ENCODE results near the gene KCNAB1.

KCNAB1 gene

DNA sequence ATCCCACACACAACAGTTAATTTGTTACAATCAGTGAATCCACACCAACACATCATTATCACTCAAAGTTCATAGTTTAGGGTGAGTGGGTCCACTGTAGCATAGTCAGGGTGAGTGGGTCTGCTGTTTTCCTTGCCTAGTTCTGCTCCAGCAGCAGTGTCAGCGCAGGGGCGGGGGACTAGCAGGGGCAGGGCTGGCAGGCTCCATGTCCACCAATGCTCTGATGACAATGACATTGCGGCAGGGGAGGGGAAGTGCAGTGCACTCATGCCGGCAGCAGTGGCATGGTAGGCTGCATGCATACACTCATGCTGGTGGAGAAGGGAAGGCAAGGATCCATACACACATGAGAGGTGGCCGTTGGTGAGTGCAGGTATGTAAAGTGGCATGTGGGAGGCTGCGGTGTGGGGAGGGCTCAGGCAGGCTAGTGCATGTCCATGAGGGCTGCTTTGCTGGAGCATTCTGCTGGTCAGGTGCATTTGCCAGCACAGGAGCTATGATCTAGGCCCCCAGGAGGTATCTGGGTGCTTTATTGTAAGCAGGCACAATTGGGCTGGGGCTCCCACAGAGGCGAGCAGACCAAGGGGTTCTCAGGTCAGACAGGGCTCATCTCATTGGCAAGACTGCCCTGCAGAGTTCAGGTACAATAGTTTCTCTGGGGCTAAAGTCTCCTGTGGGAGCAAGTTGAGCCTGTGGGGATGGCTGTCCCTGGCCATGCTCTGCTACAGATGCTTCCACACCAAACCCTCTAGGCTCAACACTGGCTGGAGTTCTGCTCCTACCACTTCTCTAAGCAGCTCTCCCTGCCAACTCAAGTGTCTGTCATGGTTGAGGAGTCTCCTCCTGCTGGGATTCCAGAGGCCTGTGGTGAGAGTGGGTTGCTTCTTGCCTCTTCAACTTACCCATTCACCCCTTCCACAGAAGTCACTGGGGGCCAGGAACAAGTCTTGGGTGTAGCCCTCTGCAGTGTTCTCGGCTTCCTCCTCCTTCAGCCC, 81.3 kb downstream of the KCNAB1 start:
- CTCF ChIA-PET: no interaction called here
- no peak for TF ChIP-seq CTCF (conservative IDR thresholded peaks at IDR 0.05; ENCODE audit: low read depth)
- H3K27ac ChIP-seq: no peak overlapping the region
- no peak for DNase-seq (ENCODE audit: low spot score)
- POLR2A ChIA-PET (ENCODE audit: low non-redundant PET): no interaction called here

- CTCF ChIA-PET: interaction anchor here (0.7 kb wide), 2 partner anchors 17 to 188 kb away, joined by 3 read pairs; no protein-coding TSS in a partner anchor
- TF ChIP-seq CTCF (conservative IDR thresholded peaks at IDR 0.05; ENCODE audit: low read depth): no peak
- no peak for DNase-seq (ENCODE audit: low spot score)
- H3K27ac ChIP-seq: no peak overlapping the region
- POLR2A ChIA-PET (ENCODE audit: low non-redundant PET): no interaction called here
These were observed 85.8 kb downstream of the KCNAB1 start for GRCh38 chr3:156206157-156206556.

GRCh38 chr3:156207802-156208685, 87.7 kb downstream of the KCNAB1 start:
- POLR2A ChIA-PET (ENCODE audit: low non-redundant PET): no interaction called here
- no peak for DNase-seq (ENCODE audit: low spot score)
- TF ChIP-seq CTCF (conservative IDR thresholded peaks at IDR 0.05; ENCODE audit: low read depth): no peak
- CTCF ChIA-PET: no interaction called here
- no peak overlapping the region for H3K27ac ChIP-seq

DNA sequence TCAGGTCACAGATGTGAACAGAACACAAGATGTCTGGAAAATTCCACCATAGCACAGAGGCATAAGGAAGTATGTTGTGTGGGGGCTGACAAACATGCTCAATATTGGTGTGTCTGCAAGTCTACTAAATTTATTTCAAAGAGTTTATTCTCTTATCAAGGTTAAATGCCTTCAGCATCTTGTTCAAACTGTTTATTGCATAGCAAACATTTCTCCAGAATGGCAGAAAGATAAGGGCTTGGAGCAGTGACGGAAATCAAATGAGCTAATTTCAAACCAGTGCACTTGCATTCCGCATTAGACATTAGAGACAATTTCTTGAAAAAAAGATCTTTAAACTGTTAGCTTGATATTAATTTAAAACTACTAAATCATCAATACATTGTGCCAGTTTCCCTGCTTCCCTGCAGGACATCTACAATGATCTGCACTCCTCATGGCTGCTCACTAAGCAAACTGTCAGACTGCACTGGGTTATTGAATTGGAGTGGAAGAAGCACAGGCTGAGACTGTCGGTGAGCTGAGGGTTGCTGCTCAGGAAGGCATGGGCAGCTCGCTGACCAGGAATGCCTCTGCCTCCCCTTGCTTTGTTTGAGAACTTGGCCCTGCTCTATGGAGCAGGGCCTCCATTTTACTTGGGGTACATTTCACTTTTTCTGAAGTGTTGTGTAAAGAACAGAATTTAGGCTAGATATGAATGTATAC, 89.4 kb downstream of the KCNAB1 start:
- ChIA-PET POLR2A (ENCODE audit: low non-redundant PET) (no interaction called here), CTCF (interaction anchor here (0.5 kb wide), 1 partner anchor 200 kb away, joined by 5 read pairs; no protein-coding TSS in a partner anchor)
- no peak for DNase-seq (ENCODE audit: low spot score)
- no peak for TF ChIP-seq CTCF (conservative IDR thresholded peaks at IDR 0.05; ENCODE audit: low read depth)
- no peak overlapping the region for H3K27ac ChIP-seq

DNA sequence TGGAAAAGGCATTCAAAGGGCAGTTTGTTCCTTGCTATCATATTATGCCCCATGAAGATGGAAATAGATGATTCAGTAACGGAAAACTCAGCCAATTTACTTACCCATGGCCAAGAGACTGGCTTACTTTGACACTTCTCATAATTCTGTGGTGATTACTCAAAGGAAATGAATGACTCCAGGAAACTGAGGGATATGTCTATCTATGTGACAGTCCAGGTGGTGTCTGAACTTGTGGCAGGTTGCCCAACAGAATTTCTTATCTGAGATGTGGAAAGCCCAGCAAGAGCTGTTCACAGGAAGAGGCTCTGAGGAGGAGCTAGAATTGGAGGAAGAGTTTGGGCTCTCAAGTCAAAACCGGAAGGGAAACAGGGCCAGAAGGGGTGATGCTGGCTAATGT, 91.2 kb downstream of the KCNAB1 start:
- no peak overlapping the region for H3K27ac ChIP-seq
- CTCF ChIA-PET: no interaction called here
- peak; percentile 38 for DNase-seq (ENCODE audit: low spot score)
- TF ChIP-seq CTCF (conservative IDR thresholded peaks at IDR 0.05; ENCODE audit: low read depth): no peak
- POLR2A ChIA-PET (ENCODE audit: low non-redundant PET): no interaction called here

DNA sequence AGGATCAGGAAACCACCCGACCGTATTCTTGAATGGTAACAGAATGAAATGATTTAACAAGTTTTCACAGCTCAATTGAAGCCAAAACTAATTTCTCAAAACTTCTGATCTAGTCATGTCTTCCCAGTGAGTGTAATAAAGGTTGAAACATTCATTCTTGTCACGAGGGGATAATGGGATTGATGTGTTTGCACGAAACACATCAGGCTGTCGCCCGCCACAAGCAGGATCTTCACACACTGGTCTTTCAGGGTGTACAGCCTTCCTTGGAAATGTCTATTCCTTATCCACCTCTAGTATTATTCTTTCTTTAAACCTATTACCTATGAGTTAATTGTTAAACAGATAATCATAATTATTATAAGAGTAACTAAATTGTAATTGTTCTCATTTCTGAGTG, 94.3 kb downstream of the KCNAB1 start:
- no peak for TF ChIP-seq CTCF (conservative IDR thresholded peaks at IDR 0.05; ENCODE audit: low read depth)
- DNase-seq (ENCODE audit: low spot score): no peak
- CTCF ChIA-PET: no interaction called here
- H3K27ac ChIP-seq: no peak overlapping the region
- POLR2A ChIA-PET (ENCODE audit: low non-redundant PET): no interaction called here

Data from RWPE1 (cell line).